Left forelimb (tissue), 1 donor: ENCODE data around the gene OLFM3.

Source experiments
- DNase-seq: peaks from one replicate; pipeline ENCODE4 v3.0.0-alpha.2; 2018; ENCODE audit warnings: low spot score

OLFM3 gene

GRCh38 chr1:101996825-101997465, at the start of gene OLFM3:
Gene OLFM3, minus strand, starts transcription at chr1:101996926.
- no peak for DNase-seq

GRCh38 chr1:102045752-102046151, 49.0 kb upstream of the OLFM3 start:
- DNase-seq: no peak

- DNase-seq: no peak
Observed at GRCh38 chr1:102032534-102032933, 35.8 kb upstream of the OLFM3 start.

- no peak for DNase-seq
Observed at GRCh38 chr1:102019530-102019929, 22.8 kb upstream of the OLFM3 start.

DNA sequence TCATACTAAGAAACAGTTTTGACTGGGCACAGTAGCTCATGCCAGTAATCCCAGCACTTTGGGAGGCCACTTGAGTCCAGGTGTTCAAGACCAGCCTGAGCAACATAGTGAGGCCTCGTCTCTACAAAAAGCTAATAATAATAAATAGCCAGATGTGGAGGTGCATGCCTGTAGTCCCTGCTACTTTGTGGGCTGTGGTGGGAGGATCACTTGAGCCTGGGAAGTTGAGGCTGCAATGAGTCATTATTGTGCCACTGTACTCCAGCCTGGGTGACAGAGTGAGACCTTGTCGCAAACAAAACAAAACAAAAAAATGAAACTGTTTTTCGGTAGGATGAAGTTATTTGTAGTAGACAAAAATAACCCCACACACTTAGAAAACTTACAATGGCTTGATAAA, 19.0 kb upstream of the OLFM3 start:
- no peak for DNase-seq

DNA sequence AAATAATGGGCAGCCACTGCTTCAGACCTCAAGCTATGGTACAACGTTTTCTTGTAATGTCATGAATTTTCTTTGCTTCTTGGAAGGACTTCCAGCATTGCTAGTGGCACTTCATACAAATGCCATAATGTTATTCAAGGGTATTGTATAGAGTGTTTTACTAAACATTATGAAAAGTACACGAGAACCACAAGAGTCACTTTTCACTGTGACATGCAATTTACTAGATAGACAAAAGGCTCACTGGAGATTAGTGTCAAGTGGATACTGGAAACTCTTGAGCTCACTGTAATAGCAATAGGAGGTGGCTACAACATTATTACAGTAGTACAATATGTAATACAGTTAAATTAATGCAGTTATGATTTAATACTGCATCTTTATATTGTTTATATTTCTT, 5.3 kb upstream of the OLFM3 start:
- no peak for DNase-seq

DNA sequence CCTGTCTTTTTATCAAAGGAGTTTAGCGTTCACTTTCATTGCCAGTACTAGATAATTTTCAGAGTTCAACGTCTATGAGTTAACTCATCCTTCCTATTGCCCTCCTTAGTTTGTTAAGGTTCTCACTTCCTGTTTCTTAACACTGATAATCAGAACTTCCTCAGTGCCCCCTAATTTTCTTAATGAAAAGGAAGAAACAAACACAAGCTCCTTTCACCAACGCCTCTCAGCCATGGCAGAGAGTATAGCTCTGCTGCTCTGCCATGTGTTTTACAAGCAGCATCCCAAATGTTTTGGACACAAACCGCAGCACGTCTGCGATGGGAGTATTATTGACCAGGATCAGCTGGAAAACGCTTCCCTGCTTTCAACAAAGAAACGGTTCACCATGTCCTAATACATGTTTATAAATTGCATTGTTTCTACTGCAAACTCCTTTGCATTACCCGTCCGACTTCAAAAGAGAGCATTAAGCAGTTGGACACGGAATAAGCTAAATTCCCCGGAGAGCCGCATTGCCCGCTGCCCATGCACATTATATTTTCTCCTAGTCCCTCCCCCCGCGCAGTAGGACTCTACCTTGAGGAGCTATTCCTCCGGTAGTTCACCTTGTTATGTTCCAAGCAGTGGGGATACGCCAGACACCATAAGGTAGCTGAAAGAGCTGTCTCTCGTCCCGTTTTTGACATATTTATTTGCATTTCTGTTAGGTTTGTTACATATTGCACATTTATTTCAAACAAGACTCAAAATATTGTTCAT, 561 bp downstream of the OLFM3 start:
- no peak for DNase-seq

DNA sequence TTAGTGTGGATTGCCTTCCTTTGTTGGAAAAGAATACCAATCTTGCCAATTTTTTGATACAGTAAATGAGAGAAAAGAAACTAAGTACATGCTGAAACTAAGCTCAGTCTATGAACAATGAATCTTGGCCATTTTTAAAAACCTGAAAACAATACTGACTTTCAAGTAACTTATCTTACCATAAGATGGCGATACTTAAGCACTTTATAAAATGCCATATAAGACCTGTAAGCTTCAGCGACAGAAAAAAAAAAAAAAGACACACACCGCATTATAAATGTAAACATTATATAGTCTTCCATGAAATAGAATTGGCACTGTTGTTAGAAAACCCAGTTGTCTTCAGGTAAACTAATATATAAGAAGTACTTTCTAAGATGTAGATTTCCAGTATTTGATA, 3.0 kb downstream of the OLFM3 start:
- no peak for DNase-seq

GRCh38 chr1:101992821-101993575, 3.7 kb downstream of the OLFM3 start:
- no peak for DNase-seq

DNA sequence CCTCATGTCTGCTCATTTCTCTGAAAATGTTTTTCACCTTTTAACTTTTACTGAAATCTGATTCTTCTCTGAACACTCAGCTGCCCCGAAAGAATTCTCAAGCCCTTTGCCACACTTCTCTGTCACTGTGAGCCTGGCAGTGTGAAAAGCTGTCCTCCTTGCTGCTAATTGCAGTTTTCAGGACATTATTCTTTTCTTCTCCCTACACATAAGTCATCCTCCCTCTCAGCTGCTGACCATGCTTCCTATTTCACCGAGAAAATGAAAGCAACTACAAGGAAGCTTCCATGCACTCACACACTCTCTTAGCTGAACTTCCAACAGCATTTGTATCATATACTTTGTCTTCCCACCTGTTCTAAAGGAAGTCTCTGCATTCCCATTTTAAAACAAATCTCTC, 15.8 kb downstream of the OLFM3 start:
- no peak for DNase-seq

GRCh38 chr1:101977266-101977665, 19.5 kb downstream of the OLFM3 start:
- no peak for DNase-seq

DNA sequence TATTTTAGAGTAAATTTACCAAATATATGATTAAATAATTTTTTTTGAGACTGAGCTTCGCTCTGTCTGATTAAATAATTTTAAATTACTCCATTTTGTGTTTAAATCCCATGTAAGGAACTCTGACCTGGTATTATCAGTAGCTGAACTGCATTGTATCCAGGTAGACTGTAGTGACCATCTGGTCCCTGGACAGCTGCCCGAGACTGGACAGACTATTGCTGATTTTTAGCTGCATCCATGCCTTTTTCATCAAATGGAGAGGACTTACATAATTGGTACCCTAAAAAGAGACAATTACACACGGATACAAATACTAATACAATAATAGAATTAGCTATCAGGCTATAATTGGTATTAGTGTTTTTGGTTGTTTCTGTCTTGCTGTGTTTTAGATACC, 20.6 kb downstream of the OLFM3 start:
- DNase-seq: no peak

GRCh38 chr1:101975371-101975770, 21.4 kb downstream of the OLFM3 start:
- no peak for DNase-seq

DNA sequence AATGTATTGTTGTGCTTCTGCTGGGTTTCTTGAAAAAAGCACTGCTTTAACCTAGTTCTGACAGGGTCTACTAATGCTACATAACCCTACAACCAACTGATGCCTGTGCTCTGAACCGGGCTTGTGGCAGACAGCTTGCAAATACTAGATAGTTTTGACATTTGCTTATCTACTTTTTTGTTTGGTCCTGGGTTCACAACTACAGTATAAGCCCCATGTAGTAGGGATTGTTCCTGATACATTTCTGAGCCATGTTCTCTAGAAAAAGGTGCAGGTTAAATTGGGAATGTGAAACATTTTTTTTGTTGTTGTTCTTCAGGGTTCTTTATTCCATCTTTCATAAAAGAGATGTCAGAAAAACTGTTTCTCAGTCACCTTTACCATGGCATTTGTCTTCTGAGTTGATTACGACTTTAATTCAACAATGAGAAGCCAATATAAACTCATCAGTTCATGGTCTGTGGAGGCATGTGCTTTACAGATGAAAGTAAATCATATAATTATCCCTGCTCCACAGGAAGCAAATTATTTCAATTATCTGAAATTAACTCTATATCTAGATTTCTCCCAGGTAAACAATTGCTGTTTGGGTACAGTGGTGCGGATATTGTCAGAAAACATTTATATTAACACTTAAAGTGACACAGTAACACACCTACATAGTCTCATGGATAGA, 22.0 kb downstream of the OLFM3 start:
- DNase-seq: no peak

- no peak for DNase-seq
Observed at GRCh38 chr1:101971304-101971703, 25.4 kb downstream of the OLFM3 start.

GRCh38 chr1:101967871-101968270, 28.9 kb downstream of the OLFM3 start:
- DNase-seq: no peak

DNA sequence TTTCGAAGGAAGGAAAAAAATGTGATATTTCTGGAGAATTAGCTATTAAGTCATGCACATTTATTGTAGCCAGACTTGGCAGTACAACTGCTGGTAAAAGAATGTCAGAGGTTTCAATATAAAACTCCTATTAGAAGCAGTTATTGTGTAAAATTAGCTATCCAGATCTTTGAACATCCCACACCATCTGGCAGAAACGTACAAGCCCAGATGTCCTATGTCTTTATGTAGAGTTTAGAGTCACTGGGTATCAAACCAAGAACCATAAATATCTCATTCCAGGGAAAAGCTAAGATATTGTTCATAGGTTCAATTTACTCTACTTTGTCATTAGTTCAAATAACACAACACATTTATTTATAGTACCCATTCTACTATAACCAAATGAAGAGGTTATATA, 31.4 kb downstream of the OLFM3 start:
- DNase-seq: no peak

GRCh38 chr1:101964708-101965107, 32.0 kb downstream of the OLFM3 start:
- no peak for DNase-seq

GRCh38 chr1:101960142-101960541, 36.6 kb downstream of the OLFM3 start:
- no peak for DNase-seq

- DNase-seq: no peak
Observed at GRCh38 chr1:101959456-101959855, 37.3 kb downstream of the OLFM3 start.

DNA sequence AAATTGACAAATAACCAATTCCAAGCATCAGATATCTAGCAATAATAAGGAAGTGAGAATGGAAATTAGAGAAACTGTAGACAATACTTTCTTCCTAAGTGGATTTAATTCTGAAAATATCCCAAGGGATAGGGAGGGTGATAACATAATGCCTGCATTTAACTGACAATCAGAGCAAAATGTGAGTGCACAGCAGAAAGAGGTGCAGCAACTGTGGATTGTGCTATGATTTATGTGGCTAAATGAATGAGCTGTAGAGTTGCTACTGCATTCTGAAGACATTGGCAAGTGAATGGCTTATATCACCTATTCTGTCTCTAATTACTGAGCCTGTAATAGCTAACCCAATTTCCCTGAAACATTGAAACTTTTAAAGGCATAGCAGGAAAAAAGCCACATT, 39.0 kb downstream of the OLFM3 start:
- no peak for DNase-seq

DNA sequence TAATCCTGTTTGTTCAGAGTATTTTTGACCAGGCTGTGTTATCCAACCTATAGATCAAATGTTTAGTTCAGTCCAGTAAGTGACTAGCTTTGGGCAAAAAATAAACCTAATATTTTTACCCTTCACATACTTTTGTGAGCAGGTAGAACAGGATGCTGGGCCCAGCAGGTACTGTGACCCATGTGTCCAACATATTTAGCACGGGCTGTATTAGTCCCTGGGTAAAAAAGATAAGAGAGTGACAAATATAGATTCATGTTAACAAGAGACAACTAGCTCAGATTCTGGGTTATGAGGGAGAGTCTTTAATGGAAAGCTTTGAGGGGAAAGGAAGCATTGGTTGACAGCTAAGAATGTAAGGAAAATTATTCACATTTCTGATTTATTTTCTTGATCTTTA, 43.1 kb downstream of the OLFM3 start:
- no peak for DNase-seq

DNA sequence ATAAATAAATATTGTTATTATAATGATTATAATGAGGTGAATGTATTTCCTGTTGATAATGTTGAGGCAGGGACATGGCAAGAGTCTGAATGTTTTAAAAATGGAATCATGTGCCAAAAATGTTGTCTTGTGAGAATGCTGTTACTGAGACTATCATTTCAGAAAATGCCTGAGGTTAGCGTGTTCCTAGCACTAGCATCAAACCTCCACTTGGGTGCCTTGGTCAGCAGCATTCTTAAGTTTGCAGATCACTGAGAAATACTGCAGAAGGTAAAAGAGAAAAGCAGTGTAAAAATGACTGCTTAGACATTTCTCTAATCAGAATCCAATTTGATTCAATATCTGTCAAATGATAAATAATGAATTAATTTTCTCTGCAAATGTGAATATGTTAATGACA, 50.8 kb downstream of the OLFM3 start:
- DNase-seq: no peak
